Ovary (tissue), 9 donors: Measurements from ENCODE around the gene RIMS1. TPM values are rescaled to one million over a fixed set of nuclear protein-coding genes. Genes with fewer than 3 reads are reported as not detected.

Experiments used
- DNase-seq, 5 donors: peaks; one replicate each; pipeline ENCODE4 v3.0.0-alpha.2; 2019 to 2020
- H3K27ac ChIP-seq, 2 donors: fragments of 200-600 bp; one replicate each; pipeline versions ENCODE4 v1.5.1 to v1.8.0; 2019 to 2022
- H3K27me3 ChIP-seq: fragments of 200-600 bp; one replicate; pipeline ENCODE4 v1.8.0; 2022
- H3K36me3 ChIP-seq: fragments of 200-600 bp; sonication (generic); one replicate; pipeline ENCODE4 v1.5.1; 2019
- H3K4me1 ChIP-seq: one replicate; pipeline ENCODE4 v1.8.1; 2013; ENCODE audit warnings: mild to moderate bottlenecking, moderate library complexity; ENCODE audit not compliant: insufficient read depth
- H3K4me3 ChIP-seq: fragments of 200-600 bp; sonication (generic); one replicate; pipeline ENCODE4 v1.5.1; 2017
- H3K9me3 ChIP-seq, 2 donors: fragments of 200-600 bp in 1 of 2; sonication (generic) in 1 of 2; one replicate each; pipeline versions ENCODE4 v1.5.1 to v1.8.1; 2013 to 2019; ENCODE audit warnings: mild to moderate bottlenecking in 1 of 2, moderate library complexity in 1 of 2
- CTCF ChIP-seq, 3 donors: fragments of 450-650 bp in 2 of 3; fragments of 200-600 bp in 1 of 3; IDR thresholded peaks; one replicate each; pipeline versions ENCODE4 v1.5.1 to v1.8.0; 2016 to 2022; ENCODE audit warnings: antibody characterized with exemption in 3 of 3, mild to moderate bottlenecking in 1 of 3
- EP300 ChIP-seq: sonication (generic); formaldehyde crosslinking; IDR thresholded peaks from one replicate; pipeline ENCODE4 v1.6.1; 2017; ENCODE audit warnings: antibody characterized with exemption
- POLR2A ChIP-seq: fragments of 450-650 bp; IDR thresholded peaks from one replicate; pipeline ENCODE4 v1.6.1; 2017; ENCODE audit warnings: antibody characterized with exemption, mild to moderate bottlenecking, moderate library complexity
- WGBS, 3 donors: extraction: QIAGEN DNeasy Blood & Tissue Kit in 1 of 3; methylation state at CpG; one replicate each; pipeline versions ENCODE4 v1.1.5 to v1.1.7; 2013 to 2017; 5-methylcytosine and 5-hydroxymethylcytosine counted together
- intact Hi-C, 4 donors: fragments of 100-400 bp; cut with DNase I; formaldehyde crosslinking; loops; one replicate each; pipeline versions ENCODE4 v1.11.0 to v1.15.1; 2022 to 2023
- polyA plus RNA-seq, 2 donors: library from polyadenylated mRNA; stranded (reverse); fragments of 200-250 nt in 1 of 2; fragments of 350-450 nt in 1 of 2; fragmentation: Illumina TruSeq in 1 of 2; extraction: RNeasy Lipid Tissue Mini Kit (QIAGEN cat#74804) in 1 of 2; gene quantifications; one replicate each; pipeline ENCODE4 v1.2.3, GENCODE V29; 2013 to 2014
- total RNA-seq, 7 donors: library from RNA; depleted of rRNA in 2 of 7; stranded (reverse); fragments of >200 nt in 2 of 7; fragmentation: NEBNext Ultra II Directional in 3 of 7; extraction: Animal tissue kit (Norgen Biotek cat#: 25700) in 3 of 7; gene quantifications; one replicate each; pipeline versions ENCODE4 v1.1.0 to v1.2.4, GENCODE V29; 2016 to 2023
- donor health status: DM: no; HTN: no; CAD: no; lungs with moderate emphysema.
- donor health status: DM: no; HTN: no; CAD: no.
- donor health status: Bipolar disorder and iron deficiency.
- donor health status: DM: yes; HTN: yes; CAD: no.
- donor health status: DM: no; HTN: no; CAD: no.
- donor health status: DM: yes; HTN: yes; CAD: no.

The RIMS1 gene
- total and polyA plus RNA-seq, 9 donors, result 0.20 to 1.3 (median 0.33) TPM; not detected in 1

- no peaks in the 10 kb centered on the region for H3K36me3 ChIP-seq
- H3K9me3 ChIP-seq, result no peaks in the 10 kb centered on the region
- intact Hi-C loops, result loop anchor here in 1 of 4 donors (10.0 kb wide), 1 partner anchor 905 kb away; no protein-coding TSS in a partner anchor
- no peaks in the 10 kb centered on the region for H3K4me1 ChIP-seq
- H3K27me3 ChIP-seq, result no peaks in the 10 kb centered on the region
- TF ChIP-seq POLR2A, result no peak
- no peak for TF ChIP-seq EP300
- TF ChIP-seq CTCF (IDR thresholded peaks at IDR 0.05), result no peak
- H3K4me3 ChIP-seq, result no peak overlapping the region
- 70 to 72% (median 70%) methylated on average over 2 of the region's 2 CpGs for WGBS, 3 donors
- no peak overlapping the region for H3K27ac ChIP-seq
- DNase-seq, result no peak
These were observed 533.6 kb downstream of the RIMS1 start for GRCh38 chr6:72419966-72420365.

GRCh38 chr6:72420409-72420808 is 534.1 kb downstream of the RIMS1 start:
- TF ChIP-seq EP300, result no peak
- TF ChIP-seq POLR2A, result no peak
- no peak for TF ChIP-seq CTCF (IDR thresholded peaks at IDR 0.05)
- no peaks in the 10 kb centered on the region for H3K36me3 ChIP-seq
- no peak for DNase-seq
- H3K4me1 ChIP-seq, result no peaks in the 10 kb centered on the region
- H3K4me3 ChIP-seq, result no peak overlapping the region
- intact Hi-C loops, result no loop called here
- no peaks in the 10 kb centered on the region for H3K27me3 ChIP-seq
- no peak overlapping the region for H3K27ac ChIP-seq
- 70 to 88% (median 71%) methylated on average over 3 of the region's 3 CpGs for WGBS, 3 donors
- H3K9me3 ChIP-seq, result no peaks in the 10 kb centered on the region

- Histone ChIP-seq H3K4me1 (no peaks in the 10 kb centered on the region), H3K27ac (no peak overlapping the region), H3K4me3 (no peak overlapping the region), H3K27me3 (no peaks in the 10 kb centered on the region), H3K36me3 (no peaks in the 10 kb centered on the region), H3K9me3 (no peaks in the 10 kb centered on the region)
- no peak for TF ChIP-seq CTCF (IDR thresholded peaks at IDR 0.05)
- intact Hi-C loops, result no loop called here
- DNase-seq, result no peak
- 70 to 80% (median 79%) methylated on average over 3 of the region's 3 CpGs for WGBS, 3 donors
These were observed 535.0 kb downstream of the RIMS1 start for GRCh38 chr6:72421387-72421786.

- 93 to 100% (median 98%) methylated on average over 1 of the region's 1 CpG for WGBS, 3 donors
- no peak for DNase-seq
- H3K4me3 ChIP-seq, result no peak overlapping the region
- intact Hi-C loops, result no loop called here
- H3K4me1 ChIP-seq, result no peaks in the 10 kb centered on the region
- no peaks in the 10 kb centered on the region for H3K36me3 ChIP-seq
- H3K27ac ChIP-seq, result no peak overlapping the region
- no peak for TF ChIP-seq CTCF (IDR thresholded peaks at IDR 0.05)
- TF ChIP-seq EP300, result no peak
- no peak for TF ChIP-seq POLR2A
- H3K9me3 ChIP-seq, result no peaks in the 10 kb centered on the region
- no peaks in the 10 kb centered on the region for H3K27me3 ChIP-seq
These were observed 535.8 kb downstream of the RIMS1 start for GRCh38 chr6:72422171-72422570.

- no peaks in the 10 kb centered on the region for H3K9me3 ChIP-seq
- DNase-seq, result no peak
- no peaks in the 10 kb centered on the region for H3K27me3 ChIP-seq
- H3K27ac ChIP-seq, result no peak overlapping the region
- intact Hi-C loops, result no loop called here
- H3K4me3 ChIP-seq, result no peak overlapping the region
- H3K4me1 ChIP-seq, result no peaks in the 10 kb centered on the region
- TF ChIP-seq CTCF (IDR thresholded peaks at IDR 0.05), result no peak
- TF ChIP-seq EP300, result no peak
- TF ChIP-seq POLR2A, result no peak
- H3K36me3 ChIP-seq, result no peaks in the 10 kb centered on the region
- WGBS, 3 donors, result 56 to 64% (median 57%) methylated on average over 1 of the region's 1 CpG
These were observed 538.1 kb downstream of the RIMS1 start for GRCh38 chr6:72424476-72424875.
